Measurements from ENCODE around the gene JAGN1. TPM values are rescaled to one million over a fixed set of nuclear protein-coding genes. Genes with fewer than 3 reads are reported as not detected.
A peak's percentile ranks its signal among the peaks of the same experiment; 100 is the strongest.

Gene JAGN1
- total and polyA plus RNA-seq, 5 donors from 2014 or later, result 17.7 to 70.8 (median 54.0) TPM

- no peaks in the 10 kb centered on the region for H3K9me3 Mint-ChIP-seq
- no peaks in the 10 kb centered on the region for H3K36me3 Mint-ChIP-seq
- Histone ChIP-seq H3K4me3 (ENCODE audit: low read depth, low read length) (peak overlapping the region; percentile 11), H3K9me3 (ENCODE audit: control insufficient read depth in 2 of 2, low read length in 2 of 2) (no peaks in the 10 kb centered on the region), H3K36me3 (ENCODE audit: control insufficient read depth, insufficient read depth, low read length) (no peaks in the 10 kb centered on the region), H3K4me1 (ENCODE audit: control insufficient read depth, insufficient read depth, low read length, poor library complexity, severe bottlenecking) (peaks cover 17% of the 10 kb centered on the region), H3K27me3 (ENCODE audit: control insufficient read depth, insufficient read depth, low read length) (no peaks in the 10 kb centered on the region), H3K27ac (ENCODE audit: insufficient read depth, low read length, poor library complexity, severe bottlenecking) (peak overlapping the region; percentile 53)
- no peaks in the 10 kb centered on the region for H3K27me3 Mint-ChIP-seq
- peak overlapping the region in 1 of 3 donors; percentile 42 for H3K27ac Mint-ChIP-seq
- DNase-seq (peak in 1 of 3 donors; percentile 37), ATAC-seq (ENCODE audit: low read depth in 2 of 2) (peak in 1 of 2 donors; percentile 59)
- peak overlapping the region in 3 of 4 donors; percentile 26 to 60 (median 57) for H3K4me3 Mint-ChIP-seq
- peaks cover 8 to 47% (median 28%) of the 10 kb centered on the region in 4 donors for H3K4me1 Mint-ChIP-seq
These were observed 11.6 kb downstream of the JAGN1 start for GRCh38 chr3:9901967-9902366.

GRCh38 chr3:9902372-9903237 lies 12.2 kb downstream of the JAGN1 start, which contains the start of gene IL17RE:
Gene IL17RE, plus strand, starts transcription at chr3:9902848. Its CDS starts 85 bp downstream, at chr3:9902933.
- H3K27ac Mint-ChIP-seq, result peak within 1 kb of the TSS; percentile 71 to 87 (median 73)
- no peaks in the 10 kb centered on the region for H3K9me3 ChIP-seq (ENCODE audit: control insufficient read depth in 2 of 2, low read length in 2 of 2)
- peak within 1 kb of the TSS; percentile 11 for H3K4me3 ChIP-seq (ENCODE audit: low read depth, low read length)
- H3K4me3 Mint-ChIP-seq, result peak within 1 kb of the TSS; percentile 26 to 61 (median 58)
- no peaks in the 10 kb centered on the region for H3K27me3 Mint-ChIP-seq
- no peak for ATAC-seq (ENCODE audit: low read depth in 2 of 2)
- H3K27ac ChIP-seq (ENCODE audit: insufficient read depth, low read length, poor library complexity, severe bottlenecking), result peak within 1 kb of the TSS; percentile 53
- peaks cover 17% of the 10 kb centered on the region for H3K4me1 ChIP-seq (ENCODE audit: control insufficient read depth, insufficient read depth, low read length, poor library complexity, severe bottlenecking)
- no peaks in the 10 kb centered on the region for H3K36me3 ChIP-seq (ENCODE audit: control insufficient read depth, insufficient read depth, low read length)
- H3K27me3 ChIP-seq (ENCODE audit: control insufficient read depth, insufficient read depth, low read length), result no peaks in the 10 kb centered on the region
- DNase-seq, result no peak
- H3K4me1 Mint-ChIP-seq, result peaks cover 8 to 41% (median 26%) of the 10 kb centered on the region in 4 donors
- no peaks in the 10 kb centered on the region for H3K9me3 Mint-ChIP-seq
- no peaks in the 10 kb centered on the region for H3K36me3 Mint-ChIP-seq

- no peak overlapping the region for H3K27ac ChIP-seq (ENCODE audit: insufficient read depth, low read length, poor library complexity, severe bottlenecking)
- no peaks in the 10 kb centered on the region for H3K27me3 ChIP-seq (ENCODE audit: control insufficient read depth, insufficient read depth, low read length)
- H3K9me3 ChIP-seq (ENCODE audit: control insufficient read depth in 2 of 2, low read length in 2 of 2), result no peaks in the 10 kb centered on the region
- no peak for DNase-seq
- no peak overlapping the region for H3K4me3 ChIP-seq (ENCODE audit: low read depth, low read length)
- Mint-ChIP-seq H3K4me1 (peaks cover 8 to 36% (median 23%) of the 10 kb centered on the region in 4 donors), H3K9me3 (no peaks in the 10 kb centered on the region), H3K4me3 (peak overlapping the region in 2 of 4 donors; percentile 49 to 56), H3K36me3 (no peaks in the 10 kb centered on the region), H3K27ac (peak overlapping the region in 2 of 3 donors; percentile 49 to 71), H3K27me3 (no peaks in the 10 kb centered on the region)
- no peak for ATAC-seq (ENCODE audit: low read depth in 2 of 2)
- peaks cover 17% of the 10 kb centered on the region for H3K4me1 ChIP-seq (ENCODE audit: control insufficient read depth, insufficient read depth, low read length, poor library complexity, severe bottlenecking)
- H3K36me3 ChIP-seq (ENCODE audit: control insufficient read depth, insufficient read depth, low read length), result no peaks in the 10 kb centered on the region
These were observed 12.8 kb downstream of the JAGN1 start for GRCh38 chr3:9903238-9903624.

- no peaks in the 10 kb centered on the region for H3K9me3 Mint-ChIP-seq
- H3K27ac Mint-ChIP-seq, result no peak overlapping the region
- Histone ChIP-seq H3K4me3 (ENCODE audit: low read depth, low read length) (no peak overlapping the region), H3K4me1 (ENCODE audit: control insufficient read depth, insufficient read depth, low read length, poor library complexity, severe bottlenecking) (peaks cover 17% of the 10 kb centered on the region), H3K27me3 (ENCODE audit: control insufficient read depth, insufficient read depth, low read length) (no peaks in the 10 kb centered on the region), H3K9me3 (ENCODE audit: control insufficient read depth in 2 of 2, low read length in 2 of 2) (no peaks in the 10 kb centered on the region), H3K36me3 (ENCODE audit: control insufficient read depth, insufficient read depth, low read length) (no peaks in the 10 kb centered on the region), H3K27ac (ENCODE audit: insufficient read depth, low read length, poor library complexity, severe bottlenecking) (no peak overlapping the region)
- ATAC-seq (ENCODE audit: low read depth in 2 of 2) (no peak), DNase-seq (no peak)
- H3K36me3 Mint-ChIP-seq, result no peaks in the 10 kb centered on the region
- H3K4me1 Mint-ChIP-seq, result peaks cover 8 to 31% (median 20%) of the 10 kb centered on the region in 4 donors
- H3K27me3 Mint-ChIP-seq, result no peaks in the 10 kb centered on the region
- H3K4me3 Mint-ChIP-seq, result peak overlapping the region in 2 of 4 donors; percentile 16 to 49
These were observed 13.5 kb downstream of the JAGN1 start for GRCh38 chr3:9903904-9904303.

GRCh38 chr3:9906480-9906879 lies 16.1 kb downstream of the JAGN1 start:
- ATAC-seq (ENCODE audit: low read depth in 2 of 2) (no peak), DNase-seq (no peak)
- Histone ChIP-seq H3K27me3 (ENCODE audit: control insufficient read depth, insufficient read depth, low read length) (no peaks in the 10 kb centered on the region), H3K4me3 (ENCODE audit: low read depth, low read length) (no peak overlapping the region), H3K4me1 (ENCODE audit: control insufficient read depth, insufficient read depth, low read length, poor library complexity, severe bottlenecking) (peaks cover 21% of the 10 kb centered on the region), H3K27ac (ENCODE audit: insufficient read depth, low read length, poor library complexity, severe bottlenecking) (no peak overlapping the region), H3K9me3 (ENCODE audit: control insufficient read depth in 2 of 2, low read length in 2 of 2) (no peaks in the 10 kb centered on the region), H3K36me3 (ENCODE audit: control insufficient read depth, insufficient read depth, low read length) (no peaks in the 10 kb centered on the region)
- Mint-ChIP-seq H3K36me3 (no peaks in the 10 kb centered on the region), H3K27me3 (no peaks in the 10 kb centered on the region), H3K4me3 (no peak overlapping the region), H3K27ac (no peak overlapping the region), H3K4me1 (peaks cover 8 to 35% (median 16%) of the 10 kb centered on the region in 4 donors), H3K9me3 (no peaks in the 10 kb centered on the region)

- no peaks in the 10 kb centered on the region for H3K36me3 Mint-ChIP-seq
- H3K4me3 Mint-ChIP-seq, result no peak overlapping the region
- Histone ChIP-seq H3K36me3 (ENCODE audit: control insufficient read depth, insufficient read depth, low read length) (no peaks in the 10 kb centered on the region), H3K4me1 (ENCODE audit: control insufficient read depth, insufficient read depth, low read length, poor library complexity, severe bottlenecking) (peaks cover 18% of the 10 kb centered on the region), H3K27ac (ENCODE audit: insufficient read depth, low read length, poor library complexity, severe bottlenecking) (no peak overlapping the region), H3K27me3 (ENCODE audit: control insufficient read depth, insufficient read depth, low read length) (no peaks in the 10 kb centered on the region), H3K9me3 (ENCODE audit: control insufficient read depth in 2 of 2, low read length in 2 of 2) (no peaks in the 10 kb centered on the region), H3K4me3 (ENCODE audit: low read depth, low read length) (no peak overlapping the region)
- no peak for DNase-seq
- peaks cover 5% of the 10 kb centered on the region for H3K27me3 Mint-ChIP-seq
- ATAC-seq (ENCODE audit: low read depth in 2 of 2), result no peak
- peaks cover 0 to 2% (median 0%) of the 10 kb centered on the region in 7 donors for H3K9me3 Mint-ChIP-seq
- peaks cover 4 to 27% (median 13%) of the 10 kb centered on the region in 4 donors for H3K4me1 Mint-ChIP-seq
- no peak overlapping the region for H3K27ac Mint-ChIP-seq
These were observed 17.9 kb downstream of the JAGN1 start for GRCh38 chr3:9908286-9908685.

GRCh38 chr3:9909221-9910013 lies 19.0 kb downstream of the JAGN1 start:
- H3K27me3 Mint-ChIP-seq, result peaks cover 5% of the 10 kb centered on the region
- Histone ChIP-seq H3K27ac (ENCODE audit: insufficient read depth, low read length, poor library complexity, severe bottlenecking) (no peak overlapping the region), H3K4me1 (ENCODE audit: control insufficient read depth, insufficient read depth, low read length, poor library complexity, severe bottlenecking) (peaks cover 18% of the 10 kb centered on the region), H3K9me3 (ENCODE audit: control insufficient read depth in 2 of 2, low read length in 2 of 2) (no peaks in the 10 kb centered on the region), H3K27me3 (ENCODE audit: control insufficient read depth, insufficient read depth, low read length) (no peaks in the 10 kb centered on the region), H3K4me3 (ENCODE audit: low read depth, low read length) (no peak overlapping the region), H3K36me3 (ENCODE audit: control insufficient read depth, insufficient read depth, low read length) (no peaks in the 10 kb centered on the region)
- H3K27ac Mint-ChIP-seq, result peak overlapping the region; percentile 28 to 52 (median 33)
- peak overlapping the region in 1 of 4 donors; percentile 57 for H3K4me3 Mint-ChIP-seq
- DNase-seq (no peak), ATAC-seq (ENCODE audit: low read depth in 2 of 2) (no peak)
- no peaks in the 10 kb centered on the region for H3K36me3 Mint-ChIP-seq
- peaks cover 0 to 2% (median 0%) of the 10 kb centered on the region in 7 donors for H3K9me3 Mint-ChIP-seq
- peaks cover 4 to 24% (median 11%) of the 10 kb centered on the region in 4 donors for H3K4me1 Mint-ChIP-seq
